Umbilical cord (tissue), 2 donors: ENCODE data around the gene SNTA1. TPM values are rescaled to one million over a fixed set of nuclear protein-coding genes. Genes with fewer than 3 reads are reported as not detected.
"Not testable (repeated sequence)": the region's sequence is repeated elsewhere in the genome, so short reads cannot be mapped to it uniquely, and the experiment has no call there.

Experiments
- DNase-seq: peaks from one replicate; pipeline ENCODE4 v3.0.0-alpha.2; 2015; ENCODE audit warnings: low spot score
- total RNA-seq: library from RNA; depleted of rRNA; stranded (reverse); fragments of >200 nt; gene quantifications from one replicate; pipeline ENCODE4 v1.2.3, GENCODE V29; 2014; ENCODE audit warnings: low replicate concordance; ENCODE audit not compliant: insufficient read depth

SNTA1 gene
- total RNA-seq, 1 donor from 2014 or later: 28.2 TPM

DNA sequence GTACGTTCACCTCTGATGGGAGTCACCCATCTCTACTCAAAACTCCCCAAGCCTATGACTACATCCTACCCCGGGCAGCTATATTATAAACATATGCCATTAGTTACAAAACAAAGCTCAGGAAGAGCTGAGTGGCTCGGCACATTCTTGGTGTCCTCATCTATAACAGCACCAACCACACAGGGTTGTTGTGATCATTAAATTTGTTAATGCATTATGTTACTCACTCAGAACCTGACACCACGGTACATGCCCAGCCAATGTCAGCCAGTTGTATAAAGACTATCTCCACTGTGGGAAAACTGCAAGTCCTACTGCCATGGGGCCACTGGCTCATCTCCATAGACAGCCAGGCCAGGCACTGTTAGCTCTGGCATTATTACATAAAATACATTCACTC lies 50.0 kb downstream of the SNTA1 start:
- DNase-seq: no peak

DNA sequence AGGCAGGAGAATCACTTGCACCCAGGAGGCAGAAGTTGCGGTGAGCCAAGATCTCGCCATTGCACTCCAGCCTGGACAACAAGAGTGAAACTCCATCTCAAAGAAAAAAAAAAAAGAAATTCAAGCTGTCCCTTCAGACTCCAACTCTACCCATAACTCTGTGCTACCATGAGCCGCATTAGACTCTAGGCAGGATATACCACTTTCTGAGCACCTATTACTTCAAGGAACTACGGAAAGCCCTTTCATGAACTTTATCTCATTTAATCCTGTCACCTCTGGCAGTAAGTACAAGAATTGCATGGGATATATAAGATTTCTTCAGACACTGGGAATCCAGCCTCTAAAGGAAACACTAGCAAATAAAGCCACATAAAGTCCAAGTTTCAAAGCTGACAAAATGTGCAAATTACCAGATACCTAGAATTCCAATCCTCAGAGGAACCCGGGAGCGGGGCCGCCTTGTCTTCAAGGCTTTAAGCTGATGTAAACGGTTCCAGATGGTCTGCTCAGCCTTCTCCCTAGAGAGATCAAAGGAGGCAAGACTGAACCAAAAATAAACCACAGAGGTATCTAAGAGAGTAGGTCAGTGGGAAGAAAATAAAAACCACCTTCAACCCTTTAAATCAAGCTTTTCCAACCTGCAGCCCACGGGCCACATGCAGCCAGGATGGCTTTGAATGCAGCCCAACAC lies 51.7 kb downstream of the SNTA1 start:
- DNase-seq: peak; percentile 88

DNA sequence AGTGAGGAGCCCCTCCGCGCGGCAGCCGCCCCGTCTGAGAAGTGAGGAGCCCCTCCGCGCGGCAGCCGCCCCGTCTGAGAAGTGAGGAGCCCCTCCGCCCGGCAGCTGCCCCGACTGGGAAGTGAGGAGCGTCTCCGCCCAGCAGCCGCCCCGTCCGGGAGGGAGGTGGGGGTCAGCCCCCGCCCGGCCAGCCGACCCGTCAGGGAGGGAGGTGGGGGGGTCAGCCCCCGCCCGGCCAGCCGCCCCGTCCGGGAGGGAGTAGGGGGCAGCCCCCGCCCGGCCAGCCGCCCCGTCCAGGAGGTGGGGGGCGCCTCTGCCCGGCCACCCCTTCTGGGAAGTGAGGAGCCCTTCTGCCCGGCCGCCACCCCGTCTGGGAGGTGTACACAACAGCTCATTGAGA lies 54.2 kb downstream of the SNTA1 start:
- DNase-seq: not testable (repeated sequence)

DNA sequence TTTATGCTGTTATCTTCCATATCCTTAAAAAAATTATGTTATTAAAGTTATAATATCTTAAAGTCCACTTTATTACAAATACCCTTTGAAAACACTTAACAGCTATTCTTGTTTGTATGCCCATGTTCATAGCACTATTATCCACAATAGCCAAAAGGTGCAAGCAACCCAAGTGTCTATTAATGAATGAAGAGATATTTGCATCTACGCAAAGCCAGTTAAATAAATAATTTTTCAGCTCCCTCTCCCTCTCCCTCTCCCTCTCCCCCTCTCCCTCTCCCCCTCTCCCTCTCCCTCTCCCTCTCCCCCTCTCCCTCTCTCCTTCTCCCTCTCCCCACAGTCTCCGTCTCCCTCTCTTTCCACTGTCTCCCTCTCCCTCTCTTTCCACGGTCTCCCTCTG lies 55.3 kb downstream of the SNTA1 start:
- DNase-seq: no peak

DNA sequence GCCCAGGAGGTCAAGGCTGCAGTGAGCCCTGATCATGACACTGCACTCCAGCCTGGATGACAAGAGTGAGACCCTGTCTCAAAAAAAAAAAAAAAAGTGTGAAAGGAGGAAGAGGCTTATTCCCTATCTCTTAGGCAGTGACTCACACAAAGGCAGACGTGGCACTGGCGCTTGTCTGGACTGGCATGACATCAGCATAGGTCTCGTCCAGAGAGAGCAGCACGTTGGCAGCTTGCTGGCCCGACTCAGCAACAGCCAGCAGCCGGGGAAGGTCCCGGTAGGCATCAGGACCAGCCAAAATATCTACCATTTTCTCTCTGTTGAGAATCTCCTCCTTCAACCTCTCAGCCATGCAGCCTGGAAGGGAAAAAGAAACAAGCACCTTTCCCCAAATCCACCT lies 56.4 kb downstream of the SNTA1 start:
- DNase-seq: no peak

DNA sequence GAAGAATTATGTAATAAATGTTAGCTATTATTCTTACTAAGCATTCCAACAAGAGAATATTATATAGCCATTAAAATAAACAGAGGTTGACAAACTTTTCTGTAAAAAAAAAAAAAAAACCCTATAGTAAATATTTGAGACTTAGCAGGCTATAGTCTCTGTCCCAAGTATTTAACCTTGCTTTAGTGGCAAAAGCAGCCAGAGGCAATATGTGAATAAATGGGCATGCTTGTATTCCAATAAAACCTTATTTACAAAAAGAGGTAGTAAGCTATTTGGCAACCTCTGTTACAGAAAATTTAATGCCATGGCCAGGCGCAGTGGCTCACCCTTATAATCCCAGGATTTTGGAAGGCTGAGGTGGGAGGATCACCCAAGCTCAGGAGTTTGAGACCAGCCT lies 56.9 kb downstream of the SNTA1 start:
- no peak for DNase-seq

DNA sequence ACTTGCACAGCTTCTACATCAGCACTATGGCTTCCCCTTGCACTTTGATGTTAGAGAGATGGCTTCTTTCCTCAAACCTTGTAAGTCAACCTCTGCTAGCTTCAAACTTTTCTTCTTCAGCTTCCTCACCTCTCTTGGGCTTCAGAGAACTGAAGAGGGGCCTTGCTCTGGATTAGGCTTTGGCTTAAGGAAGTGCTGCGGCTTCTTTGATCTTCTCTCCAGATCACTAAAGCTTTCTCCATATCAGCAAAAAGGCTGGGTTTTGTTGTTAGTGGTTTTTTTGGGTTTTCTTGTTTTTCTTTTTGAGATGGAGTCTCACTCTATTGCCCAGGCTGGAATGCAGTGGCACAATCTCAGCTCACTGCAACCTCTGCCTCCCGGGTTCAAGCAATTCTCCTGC lies 66.2 kb downstream of the SNTA1 start:
- DNase-seq: no peak

DNA sequence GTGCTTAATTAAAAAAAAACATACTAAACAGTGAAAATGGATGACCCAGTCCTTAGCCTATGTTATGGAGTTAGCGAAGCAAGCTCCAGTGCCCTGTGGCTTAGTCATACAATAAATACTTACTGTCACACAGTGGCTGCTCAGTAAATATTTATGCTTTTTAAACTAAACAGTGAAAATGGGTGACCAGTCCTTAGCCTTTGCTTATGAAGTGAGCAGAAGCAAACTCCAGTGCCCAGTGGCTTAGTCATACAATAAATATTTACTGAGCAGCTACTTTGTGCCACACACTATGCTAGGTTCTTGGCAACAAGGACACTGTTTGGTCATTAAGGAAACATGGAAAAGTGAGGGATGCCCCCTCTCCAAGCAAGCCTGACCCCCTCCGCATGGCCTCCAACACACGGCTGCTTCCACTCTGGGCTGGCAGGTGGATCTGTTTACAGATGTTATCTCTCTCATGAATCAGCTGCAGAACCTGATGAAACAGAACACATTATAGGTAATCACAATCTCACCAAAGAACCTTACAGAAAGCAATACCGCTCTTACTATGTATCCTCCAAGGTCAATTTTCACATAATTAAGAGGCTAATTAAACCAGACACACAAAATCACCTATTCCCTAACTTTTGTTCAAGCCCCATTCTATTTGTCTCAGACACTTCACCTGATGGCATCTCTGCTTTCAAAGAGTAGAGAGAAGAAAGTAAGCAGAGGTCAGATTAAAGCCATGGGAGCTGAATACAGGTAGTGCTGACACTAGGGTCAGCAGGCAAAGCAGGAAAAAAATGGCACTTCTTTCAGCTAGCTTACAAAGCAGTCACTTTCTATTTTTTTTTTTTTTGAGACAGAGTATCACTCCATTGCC lies 69.6 kb downstream of the SNTA1 start:
- no peak for DNase-seq

DNA sequence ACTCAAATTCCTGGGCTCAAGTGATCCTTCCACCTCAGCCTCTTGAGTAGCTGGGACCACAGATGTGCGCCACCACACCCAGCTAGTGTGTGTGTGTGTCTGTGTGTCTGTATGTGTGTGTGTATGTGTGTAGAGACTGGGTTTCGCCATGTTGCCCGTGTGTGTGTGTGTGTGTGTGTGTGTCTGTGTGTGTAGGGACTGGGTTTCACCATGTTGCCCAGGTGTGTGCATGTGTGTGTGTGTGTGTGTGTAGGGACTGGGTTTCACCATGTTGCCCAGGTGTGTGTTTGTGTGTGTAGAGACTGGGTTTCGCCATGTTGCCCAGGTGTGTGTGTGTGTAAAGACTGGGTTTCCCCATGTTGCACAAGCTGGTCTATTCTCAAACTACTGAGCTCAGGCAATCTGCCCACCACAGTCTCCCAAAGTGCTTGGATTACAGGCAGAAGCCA lies 70.5 kb downstream of the SNTA1 start:
- DNase-seq: no peak

DNA sequence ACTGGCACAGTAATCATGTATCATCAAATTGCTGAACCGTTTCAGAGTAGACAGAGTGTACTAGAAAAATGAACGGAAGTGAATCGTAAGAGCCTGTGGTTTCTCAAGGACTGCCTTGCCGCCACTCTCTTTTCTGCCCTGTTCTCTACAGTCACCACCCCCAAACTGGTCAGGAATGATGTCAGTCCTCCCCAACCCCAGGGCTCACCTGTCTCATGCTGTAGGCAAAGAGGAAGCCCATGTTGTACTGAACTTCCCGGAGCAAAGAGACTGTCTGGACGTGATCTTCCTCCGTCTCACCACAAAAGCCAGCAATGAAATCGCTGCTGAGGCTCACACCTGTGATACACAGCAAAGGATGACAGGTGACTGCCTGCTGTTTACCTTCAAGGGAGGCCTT lies 73.3 kb downstream of the SNTA1 start:
- no peak for DNase-seq

DNA sequence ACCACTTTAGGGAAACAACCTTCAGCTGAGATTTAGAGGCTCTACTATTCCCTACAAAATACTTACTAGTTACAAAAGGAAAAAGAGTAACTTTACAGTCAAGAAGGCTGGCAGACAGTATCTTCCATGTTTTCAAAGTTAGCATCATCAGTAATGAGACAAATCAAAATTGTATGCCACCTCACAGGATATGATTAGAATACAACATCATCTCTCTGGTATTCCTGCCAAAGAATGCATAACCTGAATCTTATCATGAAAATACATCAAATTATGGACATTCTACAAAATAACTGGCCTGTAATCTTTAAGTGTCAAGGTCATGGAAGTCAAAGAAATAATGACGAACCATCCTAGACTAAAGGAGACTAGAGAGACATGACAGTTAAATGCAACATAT lies 80.7 kb downstream of the SNTA1 start:
- no peak for DNase-seq

DNA sequence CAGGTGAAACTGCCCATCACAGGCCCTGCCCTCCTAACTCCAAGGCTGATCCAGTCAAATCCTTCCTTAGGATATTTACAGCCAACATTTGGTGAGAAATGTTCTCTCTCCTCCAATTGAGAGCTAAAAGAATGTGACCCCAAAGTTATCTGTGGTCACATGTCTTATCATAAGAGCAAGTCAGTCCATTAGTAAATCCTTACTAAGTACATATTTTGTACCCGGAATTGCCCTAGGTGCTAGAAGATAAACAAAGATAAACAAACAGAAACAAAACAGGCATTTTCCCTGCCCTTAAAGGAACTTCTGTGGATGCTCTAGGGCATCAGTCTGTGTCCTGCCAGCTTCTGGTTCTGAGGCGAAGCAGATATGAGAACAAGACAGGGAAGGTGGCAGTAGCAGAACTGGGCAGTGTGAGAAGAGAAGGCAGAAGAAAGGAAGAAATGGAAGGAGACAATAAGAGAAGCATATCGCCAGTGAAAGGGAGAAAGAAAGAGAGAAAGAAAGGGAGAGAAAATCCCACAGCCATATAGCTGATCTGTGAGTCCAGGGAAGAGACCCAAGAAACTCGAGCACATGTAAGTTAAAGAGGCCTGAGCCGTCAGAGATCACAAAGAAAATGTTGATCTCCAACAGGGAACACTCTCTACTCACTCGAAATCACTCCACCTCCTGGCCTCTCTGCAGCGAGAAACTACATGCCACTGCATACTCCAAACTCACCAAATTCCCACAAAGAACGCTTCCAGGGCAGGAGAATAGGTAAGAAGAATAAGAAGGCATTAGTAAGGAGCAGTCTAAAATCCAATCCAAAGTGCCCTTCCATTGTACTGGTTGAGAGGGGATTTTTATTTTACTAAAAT lies 83.9 kb downstream of the SNTA1 start:
- no peak for DNase-seq

Other genes with a start within 250 kb of the SNTA1 start
- gene BPIFA3, start 226.4 kb downstream of the SNTA1 start, total RNA-seq: not detected
- gene BPIFA1, start 207.8 kb downstream of the SNTA1 start, total RNA-seq: not detected
- 1.4 TPM for gene BPIFB1, start 160.5 kb downstream of the SNTA1 start, total RNA-seq
- gene CDK5RAP1, start 42.2 kb downstream of the SNTA1 start, total RNA-seq: 14.4 TPM
- 8.2 TPM for gene CBFA2T2, start 46.3 kb upstream of the SNTA1 start, total RNA-seq
- not detected for gene C20orf144, start 218.6 kb upstream of the SNTA1 start, total RNA-seq
- gene ACTL10, start 223.2 kb upstream of the SNTA1 start, total RNA-seq: not detected
- 15.6 TPM for gene NECAB3, start 230.7 kb upstream of the SNTA1 start, total RNA-seq
- 8.7 TPM for gene E2F1, start 242.6 kb upstream of the SNTA1 start, total RNA-seq